Upper lobe of left lung (tissue), 4 donors: ENCODE measurements around the gene NEK1.

ENCODE experiments used
- POLR2A ChIP-seq, 4 donors: fragments of 450-650 bp; IDR thresholded peaks; one replicate each; pipeline ENCODE4 v1.5.1; 2016 to 2017; ENCODE audit warnings: antibody characterized with exemption in 4 of 4, mild to moderate bottlenecking in 2 of 4
- POLR2AphosphoS5 ChIP-seq, 2 donors: sonication (generic); formaldehyde crosslinking; IDR thresholded peaks; one replicate each; pipeline ENCODE4 v1.5.1; 2017; ENCODE audit warnings: antibody characterized with exemption in 2 of 2
- TF ChIP-seq, protein P1 (sequence below), 6 experiments: fragments of 450-650 bp in 4 of 6; fragments of 200-600 bp in 2 of 6; sonication (generic) in 2 of 6; IDR thresholded peaks; one replicate each; pipeline ENCODE4 v1.5.1; 2016 to 2019; ENCODE audit warnings: antibody characterized with exemption in 6 of 6

DNA sequence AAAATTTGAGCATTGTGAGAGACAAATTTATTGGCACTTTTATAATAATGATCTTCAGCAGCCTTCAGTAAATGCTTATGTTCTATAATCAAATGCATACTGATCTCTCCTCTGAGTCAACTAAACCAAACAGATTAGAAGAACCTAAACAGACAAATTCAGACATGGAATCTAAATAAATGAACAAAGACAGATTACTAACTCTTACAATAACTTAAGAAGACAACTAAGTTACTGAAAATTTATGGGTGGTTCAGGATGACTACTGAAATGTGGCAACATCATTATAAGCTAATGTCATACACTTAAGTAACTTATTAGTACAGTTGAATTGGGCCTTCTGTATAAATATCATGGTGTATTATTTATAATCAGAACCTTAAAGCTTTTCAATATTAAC is 127.3 kb downstream of the NEK1 start:
- TF ChIP-seq, protein P1, sequence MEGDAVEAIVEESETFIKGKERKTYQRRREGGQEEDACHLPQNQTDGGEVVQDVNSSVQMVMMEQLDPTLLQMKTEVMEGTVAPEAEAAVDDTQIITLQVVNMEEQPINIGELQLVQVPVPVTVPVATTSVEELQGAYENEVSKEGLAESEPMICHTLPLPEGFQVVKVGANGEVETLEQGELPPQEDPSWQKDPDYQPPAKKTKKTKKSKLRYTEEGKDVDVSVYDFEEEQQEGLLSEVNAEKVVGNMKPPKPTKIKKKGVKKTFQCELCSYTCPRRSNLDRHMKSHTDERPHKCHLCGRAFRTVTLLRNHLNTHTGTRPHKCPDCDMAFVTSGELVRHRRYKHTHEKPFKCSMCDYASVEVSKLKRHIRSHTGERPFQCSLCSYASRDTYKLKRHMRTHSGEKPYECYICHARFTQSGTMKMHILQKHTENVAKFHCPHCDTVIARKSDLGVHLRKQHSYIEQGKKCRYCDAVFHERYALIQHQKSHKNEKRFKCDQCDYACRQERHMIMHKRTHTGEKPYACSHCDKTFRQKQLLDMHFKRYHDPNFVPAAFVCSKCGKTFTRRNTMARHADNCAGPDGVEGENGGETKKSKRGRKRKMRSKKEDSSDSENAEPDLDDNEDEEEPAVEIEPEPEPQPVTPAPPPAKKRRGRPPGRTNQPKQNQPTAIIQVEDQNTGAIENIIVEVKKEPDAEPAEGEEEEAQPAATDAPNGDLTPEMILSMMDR (IDR thresholded peaks at IDR 0.05) = no peak
- TF ChIP-seq POLR2AphosphoS5 (IDR thresholded peaks at IDR 0.05) (no peak), POLR2A (IDR thresholded peaks at IDR 0.05) (no peak)
